GM21381 (cell line): ENCODE data around the gene FIBCD1.

Experiments used
- ATAC-seq: cut with Tn5 transposase; IDR thresholded peaks from one replicate; pipeline ENCODE4 v1.9.1; 2021; ENCODE audit warnings: mild to moderate bottlenecking, moderate library complexity; ENCODE audit not compliant: unreplicated experiment

FIBCD1 gene

GRCh38 chr9:130938652-130939404 lies at the start of gene FIBCD1:
FIBCD1 (minus strand) TSS chr9:130939247; CDS start chr9:130938607, 640 bp downstream.
- ATAC-seq, result no peak

GRCh38 chr9:130988400-130988747 lies 49.3 kb upstream of the FIBCD1 start:
- ATAC-seq, result no peak

GRCh38 chr9:130987738-130988399 lies 48.8 kb upstream of the FIBCD1 start:
- no peak for ATAC-seq

GRCh38 chr9:130987054-130987453 lies 48.0 kb upstream of the FIBCD1 start:
- no peak for ATAC-seq

GRCh38 chr9:130986356-130986965 lies 47.4 kb upstream of the FIBCD1 start:
- ATAC-seq, result no peak

- no peak for ATAC-seq
Observed at GRCh38 chr9:130985606-130986162, 46.6 kb upstream of the FIBCD1 start.

- ATAC-seq, result no peak
Observed at GRCh38 chr9:130985029-130985428, 46.0 kb upstream of the FIBCD1 start.

- no peak for ATAC-seq
Observed at GRCh38 chr9:130984521-130984920, 45.5 kb upstream of the FIBCD1 start.

- ATAC-seq, result no peak
Observed at GRCh38 chr9:130983970-130984369, 44.9 kb upstream of the FIBCD1 start.

GRCh38 chr9:130983359-130983670 lies 44.3 kb upstream of the FIBCD1 start:
- ATAC-seq, result no peak

GRCh38 chr9:130982636-130983358 lies 43.8 kb upstream of the FIBCD1 start:
- ATAC-seq, result no peak

- ATAC-seq, result no peak
Observed at GRCh38 chr9:130981756-130982137, 42.7 kb upstream of the FIBCD1 start.

GRCh38 chr9:130981002-130981755 lies 42.1 kb upstream of the FIBCD1 start:
- no peak for ATAC-seq

- ATAC-seq, result no peak
Observed at GRCh38 chr9:130980526-130980925, 41.5 kb upstream of the FIBCD1 start.

- ATAC-seq, result no peak
Observed at GRCh38 chr9:130979591-130980385, 40.7 kb upstream of the FIBCD1 start.

GRCh38 chr9:130977811-130978221 lies 38.8 kb upstream of the FIBCD1 start:
- ATAC-seq, result no peak

GRCh38 chr9:130975932-130976841 lies 37.1 kb upstream of the FIBCD1 start:
- ATAC-seq, result no peak

- ATAC-seq, result no peak
Observed at GRCh38 chr9:130975156-130975555, 36.1 kb upstream of the FIBCD1 start.

GRCh38 chr9:130974697-130975096 lies 35.6 kb upstream of the FIBCD1 start:
- no peak for ATAC-seq
